Endothelial cell of umbilical vein (primary cell): ENCODE data around the gene MAD2L2. TPM values are rescaled to one million over a fixed set of nuclear protein-coding genes. Genes with fewer than 3 reads are reported as not detected.

ENCODE experiments used
- BruUV-seq: library from RNA; stranded (reverse); fragments of 400-500 nt; replicated peaks from 2 replicates; lab custom pipeline; 2021; lab: Mats Ljungman, UMichigan
- CTCF ChIA-PET: fragments of 300-600, 350-600 bp; sonication (Branson Sonifier 250); formaldehyde crosslinking; loops from one replicate; lab custom pipeline; 2021; ENCODE audit warnings: antibody characterized with exemption, inconsistent platforms; lab: Charles Lee
- POLR2A ChIA-PET: fragments of 300-600, 350-600 bp; sonication (Branson Sonifier 250); formaldehyde crosslinking; loops from one replicate; lab custom pipeline; 2021; ENCODE audit warnings: antibody characterized with exemption, inconsistent platforms; lab: Charles Lee
- DNase-seq: peaks from one replicate; pipeline ENCODE4 v3.0.0-alpha.2; 2011; ENCODE audit warnings: low read depth, low spot score
- FAIRE-seq: peaks from 2 replicates; lab custom pipeline; 2011; peaks lifted over from hg19 to GRCh38; lab: Jason Lieb, UNC
- H2AFZ ChIP-seq: 2 replicates; pipeline ENCODE4 v1.6.0; 2012; ENCODE audit warnings: low read depth, low read length, control low read depth, inconsistent platforms
- H3K27ac ChIP-seq: 2 replicates; pipeline ENCODE4 v1.5.1; 2011; ENCODE audit warnings: low read depth, mild to moderate bottlenecking, control low read depth, low read length, moderate library complexity; ENCODE audit not compliant: insufficient read depth
- H3K27me3 ChIP-seq, 2 experiments: 2 replicates each; pipeline versions ENCODE4 v1.6.0 to v1.6.1; 2011; ENCODE audit warnings: low read length in 2 of 2, mixed read lengths in 1 of 2; ENCODE audit not compliant: control insufficient read depth in 2 of 2, insufficient read depth in 2 of 2
- H3K36me3 ChIP-seq, 2 experiments: 2 replicates in 1 of 2; 3 replicates in 1 of 2; pipeline ENCODE4 v1.5.1; 2011; ENCODE audit warnings: low read length in 2 of 2, mild to moderate bottlenecking in 1 of 2, moderate library complexity in 1 of 2; ENCODE audit not compliant: control insufficient read depth in 2 of 2, insufficient read depth in 2 of 2; ENCODE audit errors: extremely low read depth in 1 of 2
- H3K4me1 ChIP-seq: 3 replicates; pipeline ENCODE4 v1.5.1; 2011; ENCODE audit warnings: mild to moderate bottlenecking, low read length; ENCODE audit not compliant: control insufficient read depth, insufficient read depth; ENCODE audit errors: extremely low read depth
- H3K4me2 ChIP-seq: 2 replicates; pipeline ENCODE4 v1.6.1; 2011; ENCODE audit warnings: low read length, control low read depth, mixed read lengths; ENCODE audit not compliant: insufficient read depth
- H3K4me3 ChIP-seq, 3 experiments: fragments of 200-600 bp in 1 of 3; sonication (generic), shearing (Covaris generic) in 1 of 3; replicated peaks in 1 of 3; 2 replicates each; pipeline ENCODE4 v1.5.1; 2011 to 2016; ENCODE audit warnings: control low read depth in 3 of 3, low read length in 3 of 3, mild to moderate bottlenecking in 2 of 3, inconsistent platforms in 1 of 3, low read depth in 1 of 3, moderate library complexity in 1 of 3; ENCODE audit not compliant: insufficient read depth in 1 of 3
- H3K79me2 ChIP-seq: 2 replicates; pipeline ENCODE4 v1.6.0; 2012; ENCODE audit warnings: low read length, inconsistent platforms; ENCODE audit not compliant: control insufficient read depth, insufficient read depth
- H3K9ac ChIP-seq: replicated peaks from 2 replicates; pipeline ENCODE3; 2011; ENCODE audit warnings: low read length, control low read depth; ENCODE audit not compliant: insufficient read depth; ENCODE audit errors: extremely low read depth
- H3K9me1 ChIP-seq: replicated peaks from 3 replicates; pipeline ENCODE4 v1.6.0; 2011; ENCODE audit warnings: mild to moderate bottlenecking, low read length; ENCODE audit not compliant: control insufficient read depth, insufficient read depth; ENCODE audit errors: extremely low read depth
- H3K9me3 ChIP-seq: replicated peaks from 2 replicates; pipeline ENCODE4 v1.5.1; 2012; ENCODE audit warnings: low read length, inconsistent platforms; ENCODE audit not compliant: control insufficient read depth, insufficient read depth
- H4K20me1 ChIP-seq: replicated peaks from 2 replicates; pipeline ENCODE3; 2011; ENCODE audit warnings: mild to moderate bottlenecking, low read length; ENCODE audit not compliant: control insufficient read depth, insufficient read depth; ENCODE audit errors: extremely low read depth
- CTCF ChIP-seq, 2 donors: IDR thresholded peaks; 1 replicate in 1 of 2; 2 replicates in 1 of 2; pipeline ENCODE4 v1.5.1; 2011; ENCODE audit warnings: low read length in 2 of 2, mild to moderate bottlenecking in 2 of 2, moderate library complexity in 2 of 2, control low read depth in 1 of 2, inconsistent platforms in 1 of 2, low read depth in 1 of 2; ENCODE audit not compliant: insufficient read depth in 1 of 2; ENCODE audit errors: extremely low read depth in 1 of 2
- EZH2 ChIP-seq: IDR thresholded peaks from 2 replicates; pipeline ENCODE4 v1.6.1; 2012; ENCODE audit warnings: borderline replicate concordance, low read depth, mild to moderate bottlenecking, moderate library complexity, low read length, inconsistent platforms; ENCODE audit not compliant: severe bottlenecking
- FOS ChIP-seq: IDR thresholded peaks from 2 replicates; pipeline ENCODE4 v1.6.1; 2011; ENCODE audit warnings: mild to moderate bottlenecking, low read length, moderate library complexity, borderline replicate concordance; ENCODE audit not compliant: insufficient read depth
- GATA2 ChIP-seq: IDR thresholded peaks from 2 replicates; pipeline ENCODE4 v1.7.0; 2011; ENCODE audit warnings: low read depth, mild to moderate bottlenecking, moderate library complexity, mixed read lengths, low read length; ENCODE audit not compliant: insufficient read length, insufficient read depth
- JUN ChIP-seq: IDR thresholded peaks from 2 replicates; pipeline ENCODE4 v1.6.1; 2011; ENCODE audit warnings: borderline replicate concordance, low read depth; ENCODE audit not compliant: insufficient read length, insufficient read depth
- MAX ChIP-seq: IDR thresholded peaks from 2 replicates; pipeline ENCODE4 v1.6.1; 2011; ENCODE audit not compliant: insufficient read depth, insufficient read length
- MYC ChIP-seq: IDR thresholded peaks from one replicate; pipeline ENCODE4 v1.6.1; 2011; ENCODE audit warnings: mild to moderate bottlenecking, low read depth, low read length
- POLR2A ChIP-seq: IDR thresholded peaks from 2 replicates; pipeline ENCODE4 v1.6.1; 2012; ENCODE audit warnings: low read depth, mild to moderate bottlenecking, control low read depth, low read length
- POLR2AphosphoS5 ChIP-seq: IDR thresholded peaks from 2 replicates; pipeline ENCODE4 v1.6.1; 2012; ENCODE audit warnings: low read depth, mild to moderate bottlenecking, control low read depth, low read length, moderate library complexity; ENCODE audit not compliant: insufficient read depth
- dilution Hi-C: fragments of 300-500 bp; cut with MboI; formaldehyde crosslinking; loops from one replicate; pipeline ENCODE4 v1.15.0; 2019; ENCODE audit warnings: low sequenced_read_pairs; ENCODE audit not compliant: extremely low pct_ligation_motif_present
- intact Hi-C: fragments of 100-400 bp; cut with micrococcal nuclease; formaldehyde crosslinking; loops from one replicate; pipeline ENCODE4 v1.10.0; 2022
- polyA plus RNA-seq, 4 experiments: library from polyadenylated mRNA; depleted of rRNA in 3 of 4; stranded (reverse) in 3 of 4; unstranded in 1 of 4; fragments of >200 nt; gene quantifications; 2 replicates each; pipeline versions ENCODE4 v1.2.1 to v1.2.3, GENCODE V29; 2011 to 2012; ENCODE audit warnings: missing spikeins in 1 of 4
- total RNA-seq: library from RNA; stranded (reverse); gene quantifications from 2 replicates; pipeline ENCODE4 v1.2.3, GENCODE V29; 2021

MAD2L2 gene
- total and polyA plus RNA-seq, 2 donors (not counting 3 experiments of a cell fraction or from before 2014, with no cell fraction given), result 35.9 to 74.2 TPM

GRCh38 chr1:11691302-11691914, 10.5 kb upstream of the MAD2L2 start, which contains the start of gene DRAXIN:
DRAXIN (plus strand) TSS chr1:11691710; CDS start chr1:11706259, 14,549 bp downstream.
- TF ChIP-seq POLR2A, result no peak
- no peak for TF ChIP-seq EZH2
- TF ChIP-seq JUN, result no peak
- TF ChIP-seq MYC, result no peak
- TF ChIP-seq FOS, result no peak
- TF ChIP-seq POLR2AphosphoS5, result no peak
- no peak for TF ChIP-seq MAX
- TF ChIP-seq CTCF (IDR thresholded peaks at IDR 0.05; ENCODE audit: extremely low read depth in 1 of 2, insufficient read depth in 1 of 2, low read depth in 1 of 2, low read length in 2 of 2), result no peak
- TF ChIP-seq GATA2, result no peak
- Histone ChIP-seq H3K79me2 (no peaks in the 10 kb centered on the region), H2AFZ (no peak within 1 kb of the TSS), H3K4me2 (no peak within 1 kb of the TSS), H3K9ac (no peak within 1 kb of the TSS), H3K4me1 (peaks cover 19% of the 10 kb centered on the region), H3K27ac (no peak within 1 kb of the TSS), H3K27me3 (peaks cover 25 to 32% of the 10 kb centered on the region in 2 experiments), H3K9me1 (no peaks in the 10 kb centered on the region), H3K9me3 (no peaks in the 10 kb centered on the region), H3K4me3 (peak within 1 kb of the TSS in 1 of 3 experiments; percentile 24), H4K20me1 (no peaks in the 10 kb centered on the region), H3K36me3 (no peaks in the 10 kb centered on the region)
- BruUV-seq, result no TSS peak
- DNase-seq (no peak), FAIRE-seq (no peak)
- intact Hi-C loops, result no loop called here
- POLR2A ChIA-PET, result no interaction called here
- CTCF ChIA-PET, result interaction anchor here (1.6 kb wide), 2 partner anchors 9 to 20 kb away, joined by 4 to 5 read pairs; no protein-coding TSS in a partner anchor
- dilution Hi-C loops, result no loop called here
